Endodermal cell (in vitro differentiated cells): ENCODE data around the gene VIPR2. TPM values are rescaled to one million over a fixed set of nuclear protein-coding genes. Genes with fewer than 3 reads are reported as not detected.

Experiments
- DNase-seq: peaks from one replicate; pipeline ENCODE4 v3.0.0-alpha.2; 2017
- H3K27ac ChIP-seq: 2 replicates; pipeline ENCODE4 v1.5.1; 2013; ENCODE audit warnings: mild to moderate bottlenecking, low read depth, low read length, moderate library complexity
- H3K27me3 ChIP-seq: 2 replicates; pipeline ENCODE4 v1.6.1; 2013; ENCODE audit warnings: mild to moderate bottlenecking, low read length, moderate library complexity; ENCODE audit not compliant: insufficient read depth, control insufficient read depth, poor library complexity, severe bottlenecking
- H3K36me3 ChIP-seq: 2 replicates; pipeline ENCODE4 v1.7.0; 2013; ENCODE audit warnings: mild to moderate bottlenecking, low read length, moderate library complexity; ENCODE audit not compliant: control insufficient read depth, insufficient read depth
- H3K4me1 ChIP-seq: one replicate; pipeline ENCODE4 v1.7.0; 2013; ENCODE audit warnings: low read length; ENCODE audit not compliant: control insufficient read depth, insufficient read depth
- H3K4me3 ChIP-seq: 2 replicates; pipeline ENCODE4 v1.5.1; 2013; ENCODE audit warnings: mild to moderate bottlenecking, low read length, moderate library complexity
- H3K9ac ChIP-seq: 2 replicates; pipeline ENCODE4 v1.6.1; 2013; ENCODE audit warnings: mild to moderate bottlenecking, low read length, moderate library complexity; ENCODE audit not compliant: poor library complexity, severe bottlenecking; ENCODE audit errors: extremely low read depth
- H3K9me3 ChIP-seq: 2 replicates; pipeline ENCODE4 v1.6.1; 2013; ENCODE audit warnings: mild to moderate bottlenecking, low read length, moderate library complexity; ENCODE audit not compliant: control insufficient read depth
- H3K27ac Mint-ChIP-seq: 2 replicates; pipeline ENCODE4 v1.8.0; 2020; ENCODE audit warnings: mixed read lengths
- H3K27me3 Mint-ChIP-seq: 2 replicates; pipeline ENCODE4 v1.8.0; 2021; ENCODE audit warnings: mild to moderate bottlenecking, mixed read lengths; ENCODE audit not compliant: insufficient read depth
- H3K36me3 Mint-ChIP-seq: 2 replicates; pipeline ENCODE4 v1.8.0; 2020; ENCODE audit warnings: low read depth, mixed read lengths
- H3K4me1 Mint-ChIP-seq: 2 replicates; pipeline ENCODE4 v1.8.0; 2020; ENCODE audit warnings: mixed read lengths
- H3K4me3 Mint-ChIP-seq: 2 replicates; pipeline ENCODE4 v1.8.0; 2020; ENCODE audit warnings: mild to moderate bottlenecking, moderate library complexity, mixed read lengths
- H3K9me3 Mint-ChIP-seq: 2 replicates; pipeline ENCODE4 v1.8.0; 2020; ENCODE audit warnings: mild to moderate bottlenecking, mixed read lengths
- WGBS, 2 experiments: methylation state at CpG; one replicate each; pipeline versions ENCODE4 v1.1.5 to v1.1.7; 2013; ENCODE audit warnings: missing lambda C conversion rate in 2 of 2, mixed read lengths in 1 of 2; ENCODE audit not compliant: insufficient coverage in 1 of 2, insufficient read length in 1 of 2; 5-methylcytosine and 5-hydroxymethylcytosine counted together
- total RNA-seq, 2 donors: library from RNA; stranded (reverse); fragmentation: NEBNext Ultra II Directional in 1 of 2; extraction: Animal tissue kit (Norgen Biotek cat#: 25700) in 1 of 2; gene quantifications; 2 replicates in 1 of 2; 3 replicates in 1 of 2; pipeline ENCODE4 v1.2.1, GENCODE V29; 2021
- TF ChIP-seq, protein P1 (sequence below): fragments of 200-600 bp; sonication (generic); conservative IDR thresholded peaks from 2 replicates; pipeline ENCODE4 v1.5.0; 2021; ENCODE audit warnings: antibody characterized with exemption, mild to moderate bottlenecking

The VIPR2 gene
- total RNA-seq, 2 donors from 2014 or later: 0.64 to 1.8 TPM

DNA sequence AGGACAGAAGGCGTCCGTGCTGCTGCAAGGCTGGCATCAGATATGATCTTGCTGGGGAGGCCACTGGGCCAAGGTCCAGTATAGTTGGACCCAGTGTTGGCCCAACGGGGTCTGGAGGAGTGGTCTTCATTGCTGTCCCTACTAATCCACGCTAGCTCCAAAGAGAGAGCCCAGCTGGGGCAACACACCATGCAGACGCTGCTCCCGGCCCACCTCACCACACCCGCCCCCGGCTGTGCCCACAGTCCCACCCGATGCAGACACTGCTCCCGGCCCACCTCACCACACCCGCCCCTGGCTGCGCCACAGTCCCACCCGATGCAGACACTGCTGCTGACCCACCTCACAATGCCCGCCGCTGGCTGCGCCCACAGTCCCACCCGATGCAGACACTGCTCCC, 121.5 kb downstream of the VIPR2 start:
- DNase-seq: peak; percentile 29
- 93 to 100% methylated on average over 1 to 17 of the region's 17 CpGs for WGBS, 2 experiments

DNA sequence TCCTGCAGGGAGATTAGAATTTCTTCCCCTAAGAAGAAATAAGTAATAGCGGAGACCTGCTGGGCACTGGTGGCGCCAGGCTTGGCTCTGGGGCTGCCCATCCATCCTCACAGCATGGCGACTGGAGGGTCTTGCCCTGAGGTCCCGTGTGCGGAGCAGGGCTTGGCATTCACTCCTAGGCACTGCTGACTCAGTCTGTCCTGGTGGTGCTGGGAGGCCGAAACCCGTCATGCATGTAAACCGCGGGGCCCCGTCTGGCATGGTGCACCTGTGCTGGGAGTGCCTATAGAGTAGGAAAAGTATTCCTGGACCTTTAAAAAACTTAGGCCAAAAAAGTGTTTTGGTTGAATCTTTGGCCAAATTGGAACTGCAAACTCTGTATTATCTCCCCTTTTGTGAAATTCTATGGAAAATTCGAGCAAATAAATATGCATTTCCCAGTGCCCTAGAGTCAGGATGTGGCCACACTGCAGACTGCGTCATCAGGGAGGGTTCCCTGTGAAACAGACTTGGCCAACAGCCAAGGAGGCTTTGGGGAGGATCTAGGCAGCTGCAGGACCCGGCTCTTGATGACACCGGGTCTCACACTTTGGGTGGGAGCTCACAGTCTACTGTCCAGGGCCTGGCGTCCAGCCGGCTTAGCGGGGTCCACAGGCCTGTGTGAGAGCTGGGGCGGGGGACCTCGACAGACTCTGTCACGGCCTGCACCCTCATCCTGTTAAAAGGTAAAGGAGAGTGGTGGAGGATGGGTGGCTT, 122.3 kb downstream of the VIPR2 start:
- Mint-ChIP-seq H3K4me1 (no peaks in the 10 kb centered on the region), H3K27ac (no peak overlapping the region), H3K9me3 (peaks cover 11% of the 10 kb centered on the region), H3K36me3 (no peaks in the 10 kb centered on the region), H3K4me3 (no peak overlapping the region), H3K27me3 (no peaks in the 10 kb centered on the region)
- H3K36me3 ChIP-seq: no peaks in the 10 kb centered on the region
- TF ChIP-seq, protein P1, sequence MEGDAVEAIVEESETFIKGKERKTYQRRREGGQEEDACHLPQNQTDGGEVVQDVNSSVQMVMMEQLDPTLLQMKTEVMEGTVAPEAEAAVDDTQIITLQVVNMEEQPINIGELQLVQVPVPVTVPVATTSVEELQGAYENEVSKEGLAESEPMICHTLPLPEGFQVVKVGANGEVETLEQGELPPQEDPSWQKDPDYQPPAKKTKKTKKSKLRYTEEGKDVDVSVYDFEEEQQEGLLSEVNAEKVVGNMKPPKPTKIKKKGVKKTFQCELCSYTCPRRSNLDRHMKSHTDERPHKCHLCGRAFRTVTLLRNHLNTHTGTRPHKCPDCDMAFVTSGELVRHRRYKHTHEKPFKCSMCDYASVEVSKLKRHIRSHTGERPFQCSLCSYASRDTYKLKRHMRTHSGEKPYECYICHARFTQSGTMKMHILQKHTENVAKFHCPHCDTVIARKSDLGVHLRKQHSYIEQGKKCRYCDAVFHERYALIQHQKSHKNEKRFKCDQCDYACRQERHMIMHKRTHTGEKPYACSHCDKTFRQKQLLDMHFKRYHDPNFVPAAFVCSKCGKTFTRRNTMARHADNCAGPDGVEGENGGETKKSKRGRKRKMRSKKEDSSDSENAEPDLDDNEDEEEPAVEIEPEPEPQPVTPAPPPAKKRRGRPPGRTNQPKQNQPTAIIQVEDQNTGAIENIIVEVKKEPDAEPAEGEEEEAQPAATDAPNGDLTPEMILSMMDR: no peak
- WGBS, 2 experiments: 72 to 82% methylated on average over 10 to 20 of the region's 20 CpGs
- peak; percentile 21 for DNase-seq
- H3K9ac ChIP-seq: no peak overlapping the region
- no peak overlapping the region for H3K27ac ChIP-seq
- peaks cover 30% of the 10 kb centered on the region for H3K9me3 ChIP-seq
- no peaks in the 10 kb centered on the region for H3K4me1 ChIP-seq
- no peak overlapping the region for H3K4me3 ChIP-seq
- H3K27me3 ChIP-seq: no peaks in the 10 kb centered on the region

More for the DNA sequence above, 121.5 kb downstream of the VIPR2 start:
- no peaks in the 10 kb centered on the region for H3K27me3 ChIP-seq
- Mint-ChIP-seq H3K4me3 (no peak overlapping the region), H3K36me3 (no peaks in the 10 kb centered on the region), H3K9me3 (peaks cover 7% of the 10 kb centered on the region), H3K27me3 (no peaks in the 10 kb centered on the region), H3K4me1 (no peaks in the 10 kb centered on the region), H3K27ac (no peak overlapping the region)
- no peak overlapping the region for H3K27ac ChIP-seq
- H3K9me3 ChIP-seq: peaks cover 22% of the 10 kb centered on the region
- no peaks in the 10 kb centered on the region for H3K4me1 ChIP-seq
- H3K4me3 ChIP-seq: no peak overlapping the region
- H3K9ac ChIP-seq: no peak overlapping the region
- H3K36me3 ChIP-seq: no peaks in the 10 kb centered on the region
- TF ChIP-seq, protein P1: no peak

DNA sequence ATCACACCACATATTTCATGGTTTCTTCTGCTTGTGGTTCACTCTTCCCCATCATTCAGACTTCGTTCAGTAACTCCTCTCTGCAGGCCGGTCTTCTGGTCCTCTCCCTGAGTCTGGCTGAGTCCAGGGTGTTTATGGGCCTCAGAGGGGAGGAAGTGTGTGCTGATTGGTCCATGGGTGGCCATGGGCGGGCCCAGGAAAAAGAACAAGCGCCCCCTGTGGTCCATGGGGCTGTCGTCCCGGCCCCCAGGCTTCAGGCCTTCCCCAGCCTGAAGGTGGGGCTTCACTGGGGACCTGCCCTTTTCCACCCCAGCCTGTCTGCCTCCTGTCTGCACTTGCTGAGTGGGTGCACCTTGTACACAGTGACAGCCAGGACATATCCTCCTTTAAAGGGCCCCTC, 123.7 kb downstream of the VIPR2 start:
- Histone ChIP-seq H3K9ac (no peak overlapping the region), H3K36me3 (no peaks in the 10 kb centered on the region), H3K4me3 (no peak overlapping the region), H3K4me1 (no peaks in the 10 kb centered on the region), H3K27me3 (no peaks in the 10 kb centered on the region), H3K27ac (no peak overlapping the region), H3K9me3 (peaks cover 35% of the 10 kb centered on the region)
- H3K36me3 Mint-ChIP-seq: no peaks in the 10 kb centered on the region
- 49 to 60% methylated on average over 1 to 6 of the region's 6 CpGs for WGBS, 2 experiments
- TF ChIP-seq, protein P1: peak; percentile 49
- H3K27ac Mint-ChIP-seq: no peak overlapping the region
- H3K4me3 Mint-ChIP-seq: no peak overlapping the region
- no peaks in the 10 kb centered on the region for H3K27me3 Mint-ChIP-seq
- H3K9me3 Mint-ChIP-seq: peaks cover 13% of the 10 kb centered on the region
- DNase-seq: peak; percentile 91
- H3K4me1 Mint-ChIP-seq: peaks cover under 1% of the 10 kb centered on the region
